Spinal cord (tissue), 10 donors: ENCODE measurements around the gene PROZ. TPM values are rescaled to one million over a fixed set of nuclear protein-coding genes. Genes with fewer than 3 reads are reported as not detected.
A peak's percentile ranks its signal among the peaks of the same experiment; 100 is the strongest.

ENCODE experiments used
- DNase-seq, 6 donors: peaks; one replicate each; pipeline versions ENCODE4 v3.0.0 to v3.0.0-alpha.2; 2013 to 2015; ENCODE audit warnings: low spot score in 6 of 6, low read depth in 4 of 6
- H3K27ac ChIP-seq: one replicate; pipeline ENCODE4 v1.5.1; 2013; ENCODE audit warnings: low read depth, low read length, control low read depth
- H3K27me3 ChIP-seq: one replicate; pipeline ENCODE4 v1.6.1; 2013; ENCODE audit warnings: low read length; ENCODE audit not compliant: control insufficient read depth, insufficient read depth
- H3K36me3 ChIP-seq: one replicate; pipeline ENCODE4 v1.6.1; 2013; ENCODE audit warnings: low read length; ENCODE audit not compliant: control insufficient read depth, insufficient read depth
- H3K4me1 ChIP-seq: one replicate; pipeline ENCODE4 v1.6.1; 2013; ENCODE audit warnings: low read length; ENCODE audit not compliant: control insufficient read depth, insufficient read depth
- H3K4me3 ChIP-seq: one replicate; pipeline ENCODE4 v1.5.1; 2013; ENCODE audit warnings: low read depth, low read length, control low read depth
- H3K9me3 ChIP-seq: one replicate; pipeline ENCODE4 v1.6.1; 2013; ENCODE audit warnings: low read length; ENCODE audit not compliant: control insufficient read depth, insufficient read depth
- WGBS: methylation state at CpG from one replicate; pipeline ENCODE4 v1.1.5; 2013; ENCODE audit warnings: missing lambda C conversion rate; ENCODE audit not compliant: insufficient coverage; 5-methylcytosine and 5-hydroxymethylcytosine counted together
- polyA plus RNA-seq, 2 donors: library from polyadenylated mRNA; unstranded; fragments of 120-200 nt; gene quantifications; one replicate each; pipeline ENCODE4 v1.2.1, GENCODE V29; 2013; ENCODE audit not compliant: insufficient read length in 2 of 2
- total RNA-seq, 2 donors: library from RNA; depleted of rRNA in 1 of 2; stranded (reverse); fragments of 120-200 nt in 1 of 2; fragments of >200 nt in 1 of 2; gene quantifications; one replicate each; pipeline versions ENCODE4 v1.2.3 to v1.2.4, GENCODE V29; 2013 to 2014
- donor health status: healthy.

PROZ gene
- total and polyA plus RNA-seq, 4 donors: 0.17 to 0.39 TPM; not detected in 2

DNA sequence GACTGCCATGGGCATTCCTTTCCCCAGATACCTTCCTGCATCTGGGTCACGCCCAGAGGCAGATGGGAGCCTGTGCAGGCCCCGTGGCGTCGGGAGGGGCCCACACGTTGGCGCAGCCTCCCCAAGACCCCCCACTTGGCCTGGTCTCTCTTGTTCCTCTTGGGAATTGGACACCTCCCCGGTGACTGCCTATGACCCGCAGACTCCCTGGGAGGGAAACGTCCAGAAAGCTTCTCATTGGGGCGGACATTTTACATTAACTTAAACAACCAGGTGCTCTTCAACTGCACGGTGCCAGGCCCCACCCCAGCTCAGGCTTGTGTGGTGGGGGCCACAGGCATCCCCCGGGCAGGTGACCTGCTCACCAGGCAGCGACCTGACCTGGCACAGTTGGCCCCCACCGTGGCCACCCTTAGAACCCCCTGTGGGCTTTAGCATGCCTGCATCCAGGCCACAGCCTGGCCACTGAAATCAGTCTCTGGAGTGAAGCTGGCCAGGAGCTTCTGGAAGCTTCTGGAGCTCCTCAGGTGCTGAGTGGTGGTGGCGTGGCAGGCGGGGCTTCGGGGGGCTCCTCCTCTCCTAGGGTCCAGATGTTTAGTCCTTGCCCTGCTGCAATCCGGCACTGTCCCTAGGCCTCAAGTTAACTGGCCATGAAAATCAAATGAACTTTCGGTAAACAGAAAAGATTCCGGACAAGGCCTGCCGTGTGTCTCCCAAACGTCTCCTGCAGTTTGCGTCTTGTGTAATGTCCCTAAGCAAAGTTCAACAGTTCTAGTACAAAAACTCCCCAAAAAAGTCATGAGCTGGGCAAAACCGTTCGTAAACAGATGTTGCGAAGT lies 8.5 kb upstream of the PROZ start:
- WGBS: 93% methylated on average over 23 of the region's 26 CpGs
- no peak overlapping the region for H3K4me3 ChIP-seq
- peaks cover 29% of the 10 kb centered on the region for H3K4me1 ChIP-seq
- H3K9me3 ChIP-seq: no peaks in the 10 kb centered on the region
- peaks cover 15% of the 10 kb centered on the region for H3K27me3 ChIP-seq
- DNase-seq: no peak
- H3K27ac ChIP-seq: no peak overlapping the region
- H3K36me3 ChIP-seq: peaks cover 7% of the 10 kb centered on the region

DNA sequence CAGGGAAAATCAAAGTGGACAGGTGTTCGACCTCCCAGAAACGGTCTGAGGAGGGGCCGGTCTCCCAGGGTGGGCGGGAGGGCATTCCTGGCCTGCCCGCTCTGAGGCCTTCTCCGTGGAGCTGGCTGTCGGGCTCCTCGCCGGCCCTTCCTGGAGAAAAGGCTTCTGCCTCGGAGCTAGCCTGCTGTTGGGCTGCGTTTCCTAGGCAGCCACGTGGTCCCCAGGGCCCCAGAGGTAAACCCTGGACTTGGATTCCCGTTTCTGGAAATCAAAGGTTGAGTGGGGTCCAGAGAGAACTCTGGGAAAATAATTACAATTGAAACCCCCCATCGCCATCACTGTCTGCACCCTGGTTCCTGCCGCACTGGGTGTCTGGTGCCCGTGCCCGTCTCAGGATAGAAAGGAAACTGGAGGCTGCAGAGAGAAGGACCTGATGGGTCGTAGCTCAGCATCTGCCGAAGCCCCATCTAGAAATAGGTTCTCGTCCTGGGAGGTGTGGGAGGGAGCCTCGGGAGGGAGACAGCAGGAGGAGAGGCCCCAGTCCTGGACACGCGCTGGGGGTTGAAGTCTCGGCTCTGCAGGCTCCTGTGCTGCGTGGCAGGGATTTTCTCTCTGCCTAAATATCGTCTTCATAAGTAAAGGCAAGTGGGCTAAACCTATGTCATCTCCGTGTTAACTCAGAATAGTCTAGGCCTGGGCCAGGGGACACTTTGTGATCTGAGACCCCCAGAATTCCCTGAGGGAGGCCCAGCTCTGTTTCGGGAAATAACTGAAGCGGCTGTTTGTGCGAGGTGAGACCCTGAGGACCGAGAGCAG lies 7.7 kb upstream of the PROZ start:
- DNase-seq: no peak
- H3K36me3 ChIP-seq: peaks cover 7% of the 10 kb centered on the region

DNA sequence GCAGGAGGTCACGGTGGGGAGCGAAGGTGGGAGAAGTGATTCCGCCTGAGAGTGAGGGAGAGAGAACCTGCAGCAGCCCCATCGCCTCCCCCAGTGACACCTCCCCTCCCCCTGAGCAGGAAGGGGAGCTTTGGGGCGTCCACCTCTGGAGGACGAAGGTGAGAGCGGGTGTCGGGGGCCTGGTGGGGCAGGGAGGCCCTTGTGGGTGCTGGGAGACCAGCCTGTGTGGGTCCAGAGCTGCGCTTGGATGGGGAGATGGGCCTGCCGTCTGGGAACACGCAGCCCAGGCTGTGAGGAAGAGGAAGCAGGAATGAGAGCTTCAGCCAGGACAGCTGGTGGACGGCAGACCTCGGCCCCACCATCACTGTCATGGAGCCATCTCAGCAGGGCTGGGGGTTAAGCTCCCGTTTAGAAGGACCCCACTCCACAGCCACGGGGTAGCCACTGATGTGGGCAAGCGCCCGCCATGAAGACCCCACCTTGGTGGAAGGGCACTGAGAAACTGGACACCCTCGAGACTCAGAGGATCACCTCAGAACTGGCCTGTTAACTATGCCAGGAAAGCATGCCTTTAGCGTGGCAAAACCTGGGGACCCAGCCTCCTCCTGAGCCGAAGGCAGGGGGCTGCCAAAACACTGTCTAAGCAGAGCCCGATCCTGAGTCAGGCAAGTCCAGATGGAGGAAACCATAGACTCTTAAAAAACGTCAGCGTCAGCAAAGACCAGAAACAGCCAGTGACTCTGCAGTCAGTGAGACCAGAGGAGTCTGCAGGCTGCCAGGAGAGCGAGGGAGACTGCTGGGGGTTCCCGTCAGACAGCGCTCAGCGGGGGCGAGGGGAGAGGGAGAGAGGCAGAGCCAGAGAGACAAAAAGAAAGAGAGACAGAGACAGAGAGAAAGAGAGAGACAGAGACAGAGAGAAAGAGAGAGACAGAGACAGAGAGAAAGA lies 6.4 kb upstream of the PROZ start:
- peaks cover 29% of the 10 kb centered on the region for H3K4me1 ChIP-seq
- H3K9me3 ChIP-seq: no peaks in the 10 kb centered on the region
- peak in 2 of 6 donors; percentile 50 to 54 for DNase-seq
- peaks cover 15% of the 10 kb centered on the region for H3K27me3 ChIP-seq
- 65% methylated on average over 21 of the region's 28 CpGs for WGBS
- H3K36me3 ChIP-seq: peaks cover 7% of the 10 kb centered on the region
- no peak overlapping the region for H3K27ac ChIP-seq
- H3K4me3 ChIP-seq: no peak overlapping the region

More for the DNA sequence above, 7.7 kb upstream of the PROZ start:
- Histone ChIP-seq H3K27ac (no peak overlapping the region), H3K27me3 (peaks cover 15% of the 10 kb centered on the region), H3K4me3 (no peak overlapping the region), H3K9me3 (no peaks in the 10 kb centered on the region), H3K4me1 (peaks cover 29% of the 10 kb centered on the region)
- 84% methylated on average over 31 of the region's 31 CpGs for WGBS

DNA sequence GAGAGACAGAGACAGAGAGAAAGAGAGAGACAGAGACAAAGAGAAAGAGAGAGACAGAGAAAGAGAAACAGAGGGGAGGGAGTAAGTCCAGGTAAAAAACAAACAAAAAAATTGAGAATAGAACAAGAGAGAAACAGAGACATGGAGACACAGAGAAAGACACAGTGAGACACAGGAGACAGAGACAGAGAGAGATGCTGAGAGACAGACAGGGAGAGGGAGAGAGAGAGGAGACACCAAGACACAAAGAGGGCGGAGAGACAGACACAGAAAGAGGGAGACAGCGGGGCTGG lies 5.8 kb upstream of the PROZ start:
- no peak overlapping the region for H3K27ac ChIP-seq
- H3K4me1 ChIP-seq: peaks cover 29% of the 10 kb centered on the region
- H3K4me3 ChIP-seq: peak overlapping the region; percentile 55
- H3K9me3 ChIP-seq: no peaks in the 10 kb centered on the region
- 25% methylated on average over 2 of the region's 2 CpGs for WGBS
- DNase-seq: no peak
- peaks cover 15% of the 10 kb centered on the region for H3K27me3 ChIP-seq
- H3K36me3 ChIP-seq: peaks cover 7% of the 10 kb centered on the region

DNA sequence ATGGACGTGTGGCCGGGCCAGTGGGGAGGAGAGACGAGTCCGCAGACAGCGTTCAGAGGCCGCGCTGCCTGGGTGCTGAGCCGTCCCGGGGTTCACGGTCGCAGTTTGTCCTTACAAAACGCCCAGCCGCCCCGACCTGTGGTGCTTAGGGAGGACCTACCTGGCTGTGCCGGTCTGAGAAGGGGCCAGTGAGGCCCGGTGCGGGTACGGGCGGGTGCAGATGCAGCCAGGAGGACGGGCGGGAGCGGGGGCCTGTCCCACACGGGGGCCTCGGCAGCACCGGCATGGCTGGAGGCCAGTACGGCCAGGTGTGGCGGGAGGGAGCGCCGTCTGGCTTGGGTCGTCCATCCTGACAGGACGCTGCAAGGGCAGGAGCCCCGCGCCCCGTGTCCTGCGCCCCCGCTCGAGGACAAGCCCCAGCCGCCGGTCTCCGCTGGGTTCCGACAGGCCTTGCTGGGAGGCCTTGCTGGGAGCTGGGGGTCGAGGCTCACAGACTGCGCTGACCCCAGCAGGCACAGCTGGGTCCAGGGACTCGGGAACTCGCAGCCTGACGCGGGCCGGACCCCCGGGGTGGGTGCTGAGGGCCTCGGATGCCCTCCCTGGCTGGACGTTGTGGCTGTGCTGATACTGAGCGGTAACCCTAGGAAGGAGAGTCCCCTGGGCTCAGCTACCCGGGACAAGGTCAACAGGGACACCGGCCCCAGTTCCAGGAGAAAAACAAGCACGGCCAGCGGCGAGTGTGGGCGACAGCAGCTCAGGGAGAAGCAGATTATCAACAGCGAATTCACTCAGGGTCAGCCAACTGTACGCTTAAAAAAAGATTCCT lies 5.3 kb upstream of the PROZ start:
- Histone ChIP-seq H3K4me1 (peaks cover 29% of the 10 kb centered on the region), H3K36me3 (peaks cover 7% of the 10 kb centered on the region), H3K27ac (peak overlapping the region; percentile 75), H3K4me3 (peak overlapping the region; percentile 55), H3K9me3 (no peaks in the 10 kb centered on the region), H3K27me3 (peaks cover 15% of the 10 kb centered on the region)
- WGBS: 5% methylated on average over 60 of the region's 60 CpGs
- DNase-seq: peak in 2 of 6 donors; percentile 22 to 23

DNA sequence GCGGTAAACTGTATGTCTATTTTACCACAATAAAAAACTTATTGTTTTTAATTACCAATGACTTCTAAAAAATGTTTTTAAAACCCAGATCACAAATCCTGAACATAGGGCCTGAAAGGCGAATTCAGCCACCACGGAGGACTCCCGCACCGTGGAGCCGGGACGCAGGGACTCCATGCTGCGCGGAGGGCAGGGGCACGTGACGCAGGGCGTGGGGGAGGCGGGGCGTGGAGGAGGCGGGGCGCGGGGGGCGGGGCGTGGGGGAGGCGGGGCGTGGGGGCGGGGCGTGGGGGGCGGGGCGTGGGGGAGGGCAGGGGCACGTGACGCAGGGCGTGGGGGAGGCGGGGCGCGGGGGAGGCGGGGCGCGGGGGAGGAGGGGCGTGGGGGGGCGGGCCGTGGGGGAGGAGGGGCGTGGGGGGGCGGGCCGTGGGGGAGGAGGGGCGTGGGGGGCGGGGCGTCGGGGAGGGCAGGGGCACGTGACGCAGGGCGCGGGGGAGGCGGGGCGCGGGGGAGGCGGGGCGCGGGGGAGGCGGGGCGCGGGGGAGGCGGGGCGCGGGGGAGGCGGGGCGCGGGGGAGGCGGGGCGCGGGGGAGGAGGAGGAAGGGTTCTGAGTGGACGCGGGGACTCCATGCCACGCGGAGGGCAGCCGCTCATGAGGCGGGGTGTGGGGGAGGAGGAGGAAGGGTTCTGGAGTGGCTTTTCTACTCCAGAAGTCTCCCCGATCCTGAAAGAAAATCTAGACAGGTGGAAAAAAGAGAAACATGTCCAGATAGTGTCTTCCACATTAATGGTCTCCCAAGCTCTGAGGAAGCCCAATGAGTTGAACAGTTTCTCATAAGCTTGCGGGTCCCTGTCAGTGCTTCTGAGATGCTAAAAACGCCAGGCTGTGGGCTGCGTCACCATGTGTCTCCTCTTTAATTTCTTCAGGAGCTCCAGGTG lies 4.4 kb upstream of the PROZ start:
- peaks cover 7% of the 10 kb centered on the region for H3K36me3 ChIP-seq
- peaks cover 30% of the 10 kb centered on the region for H3K4me1 ChIP-seq
- WGBS: 21% methylated on average over 13 of the region's 76 CpGs
- H3K27ac ChIP-seq: peak overlapping the region; percentile 75
- peak; percentile 43 to 87 (median 52) for DNase-seq
- H3K27me3 ChIP-seq: peaks cover 15% of the 10 kb centered on the region
- H3K9me3 ChIP-seq: no peaks in the 10 kb centered on the region
- peak overlapping the region; percentile 55 for H3K4me3 ChIP-seq

DNA sequence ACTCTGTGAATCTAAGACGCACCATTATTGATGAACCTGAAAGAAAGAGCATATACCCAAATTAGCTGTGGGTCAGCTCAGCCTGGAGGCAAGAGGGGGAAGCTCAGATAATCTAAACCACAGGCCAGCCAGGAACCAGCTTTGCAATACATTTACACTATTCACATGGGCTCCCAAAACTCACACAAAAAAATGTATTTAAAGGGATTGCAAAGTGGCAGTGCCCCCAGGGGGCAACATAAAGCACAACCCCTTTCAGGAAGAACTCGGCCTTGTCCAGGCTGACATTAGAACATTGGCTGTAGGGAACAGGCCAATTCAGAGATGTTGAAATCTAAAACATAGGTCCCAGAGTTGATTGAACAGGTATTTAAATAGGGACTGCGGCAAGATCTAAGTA lies 3.2 kb upstream of the PROZ start:
- Histone ChIP-seq H3K9me3 (no peaks in the 10 kb centered on the region), H3K27ac (no peak overlapping the region), H3K27me3 (peaks cover 16% of the 10 kb centered on the region), H3K4me3 (no peak overlapping the region), H3K4me1 (peaks cover 32% of the 10 kb centered on the region), H3K36me3 (peaks cover under 1% of the 10 kb centered on the region)
- WGBS: 82% methylated on average over 2 of the region's 3 CpGs
- no peak for DNase-seq

DNA sequence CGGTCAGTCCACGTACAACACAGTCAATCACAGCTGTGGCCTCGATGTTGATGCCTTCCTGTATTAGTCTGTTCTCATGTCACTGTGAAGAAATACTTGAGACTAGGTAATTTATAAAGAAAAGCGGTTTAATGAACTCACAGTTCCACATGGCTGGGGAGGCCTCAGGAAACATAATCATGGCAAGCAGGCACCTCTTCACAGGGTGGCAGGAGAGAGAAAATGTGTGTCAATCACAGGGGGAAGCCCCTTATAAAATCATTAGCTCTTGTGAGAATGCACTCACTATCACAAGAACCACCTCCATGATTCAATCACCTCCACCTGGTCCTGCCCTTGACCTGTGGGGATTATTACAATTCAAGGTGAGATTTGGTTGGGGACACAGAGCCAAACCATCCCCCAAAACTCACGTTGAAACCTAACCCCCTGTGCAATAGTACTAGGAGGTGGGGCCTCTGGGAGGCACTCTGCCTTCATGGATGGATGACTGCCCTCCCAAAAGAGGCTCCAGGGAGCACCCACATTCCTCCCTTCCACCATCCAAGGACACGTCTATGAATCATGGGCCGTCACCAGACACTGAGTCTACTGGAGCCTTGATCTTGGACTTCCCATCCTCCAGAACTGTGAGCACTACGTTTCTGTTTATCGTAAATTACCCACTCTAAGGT lies 2.3 kb upstream of the PROZ start:
- H3K27me3 ChIP-seq: peaks cover 19% of the 10 kb centered on the region
- H3K4me1 ChIP-seq: peaks cover 35% of the 10 kb centered on the region
- no peaks in the 10 kb centered on the region for H3K36me3 ChIP-seq
- H3K27ac ChIP-seq: no peak overlapping the region
- no peaks in the 10 kb centered on the region for H3K9me3 ChIP-seq
- no peak overlapping the region for H3K4me3 ChIP-seq
- WGBS: 100% methylated on average over 3 of the region's 9 CpGs
- DNase-seq: no peak
